Esophagus muscularis mucosa (tissue), 4 donors: ENCODE data around the gene OBI1. TPM values are rescaled to one million over a fixed set of nuclear protein-coding genes. Genes with fewer than 3 reads are reported as not detected.

Experiments used
- DNase-seq: peaks from one replicate; pipeline ENCODE4 v3.0.0-alpha.2; 2017; ENCODE audit errors: extremely low spot score
- H3K27ac ChIP-seq, 4 donors: fragments of 200-600 bp; sonication (generic); replicated peaks in 1 of 4; 1 replicate in 3 of 4; 2 replicates in 1 of 4; pipeline ENCODE4 v1.5.1; 2016 to 2019; ENCODE audit warnings: mild to moderate bottlenecking in 1 of 4
- H3K27me3 ChIP-seq, 4 donors: fragments of 200-600 bp; sonication (generic); one replicate each; pipeline versions ENCODE4 v1.5.1 to v1.6.0; 2016 to 2019
- H3K36me3 ChIP-seq, 4 donors: fragments of 200-600 bp; sonication (generic); one replicate each; pipeline ENCODE4 v1.5.1; 2016 to 2019
- H3K4me1 ChIP-seq, 4 donors: fragments of 200-600 bp; sonication (generic); one replicate each; pipeline ENCODE4 v1.5.1; 2016 to 2019
- H3K4me3 ChIP-seq, 4 donors: fragments of 200-600 bp; sonication (generic); 1 replicate in 2 of 4; 2 replicates in 2 of 4; pipeline ENCODE4 v1.5.1; 2016 to 2019; ENCODE audit warnings: mild to moderate bottlenecking in 4 of 4, moderate library complexity in 1 of 4
- H3K9me3 ChIP-seq, 4 donors: fragments of 200-600 bp; sonication (generic); 1 replicate in 3 of 4; 2 replicates in 1 of 4; pipeline ENCODE4 v1.5.1; 2016 to 2019
- EP300 ChIP-seq: sonication (generic); formaldehyde crosslinking; IDR thresholded peaks from one replicate; pipeline ENCODE4 v1.6.1; 2017; ENCODE audit warnings: antibody characterized with exemption
- POLR2A ChIP-seq: fragments of 450-650 bp; IDR thresholded peaks from one replicate; pipeline ENCODE4 v1.6.1; 2017; ENCODE audit warnings: antibody characterized with exemption, moderate library complexity, mild to moderate bottlenecking, low read depth
- POLR2AphosphoS5 ChIP-seq, 2 donors: sonication (generic); formaldehyde crosslinking; IDR thresholded peaks; one replicate each; pipeline ENCODE4 v1.6.1; 2017; ENCODE audit warnings: antibody characterized with exemption in 2 of 2
- WGBS: methylation state at CpG from one replicate; pipeline ENCODE4 v1.1.5; 2018; 5-methylcytosine and 5-hydroxymethylcytosine counted together
- intact Hi-C: fragments of 100-400 bp; cut with DNase I; formaldehyde crosslinking; loops from one replicate; pipeline ENCODE4 v1.15.1; 2023
- total RNA-seq, 4 donors: library from RNA; depleted of rRNA; stranded (reverse); fragments of >200 nt; gene quantifications; one replicate each; pipeline versions ENCODE4 v1.1.0 to v1.2.1, GENCODE V29; 2016
- TF ChIP-seq, protein P1 (sequence below), 3 experiments: fragments of 200-600 bp in 2 of 3; fragments of 450-650 bp in 1 of 3; sonication (generic) in 2 of 3; IDR thresholded peaks; one replicate each; pipeline ENCODE4 v1.5.1; 2017 to 2019; ENCODE audit warnings: antibody characterized with exemption in 3 of 3, mild to moderate bottlenecking in 2 of 3, moderate library complexity in 1 of 3

Gene OBI1
- total RNA-seq, 4 donors from 2014 or later: 8.3 to 13.3 (median 10.5) TPM

DNA sequence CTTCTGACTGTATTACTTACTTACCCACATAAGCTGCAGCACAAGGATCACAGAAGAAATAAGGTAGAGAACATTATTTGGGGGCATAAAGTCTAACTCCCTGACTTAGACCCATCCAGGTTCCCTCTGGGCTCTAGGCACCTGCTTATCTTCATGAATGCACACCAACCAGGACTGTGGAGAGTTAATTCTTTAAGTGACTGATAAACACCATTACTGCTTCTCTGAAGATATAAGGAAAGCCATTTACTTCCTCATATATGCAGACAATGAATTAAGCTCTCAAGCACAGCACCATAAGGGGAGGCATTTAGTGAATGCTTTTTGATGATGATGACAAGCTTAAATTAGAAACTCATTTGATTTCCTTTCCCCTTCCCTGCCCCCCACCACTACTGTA is 22.5 kb downstream of the OBI1 start:
- Histone ChIP-seq H3K4me3 (no peak overlapping the region), H3K9me3 (no peaks in the 10 kb centered on the region), H3K27ac (no peak overlapping the region), H3K4me1 (no peaks in the 10 kb centered on the region), H3K36me3 (peaks cover 16 to 92% (median 72%) of the 10 kb centered on the region in 4 donors), H3K27me3 (no peaks in the 10 kb centered on the region)
- DNase-seq: no peak
- intact Hi-C loops: no loop called here
- TF ChIP-seq, protein P1, sequence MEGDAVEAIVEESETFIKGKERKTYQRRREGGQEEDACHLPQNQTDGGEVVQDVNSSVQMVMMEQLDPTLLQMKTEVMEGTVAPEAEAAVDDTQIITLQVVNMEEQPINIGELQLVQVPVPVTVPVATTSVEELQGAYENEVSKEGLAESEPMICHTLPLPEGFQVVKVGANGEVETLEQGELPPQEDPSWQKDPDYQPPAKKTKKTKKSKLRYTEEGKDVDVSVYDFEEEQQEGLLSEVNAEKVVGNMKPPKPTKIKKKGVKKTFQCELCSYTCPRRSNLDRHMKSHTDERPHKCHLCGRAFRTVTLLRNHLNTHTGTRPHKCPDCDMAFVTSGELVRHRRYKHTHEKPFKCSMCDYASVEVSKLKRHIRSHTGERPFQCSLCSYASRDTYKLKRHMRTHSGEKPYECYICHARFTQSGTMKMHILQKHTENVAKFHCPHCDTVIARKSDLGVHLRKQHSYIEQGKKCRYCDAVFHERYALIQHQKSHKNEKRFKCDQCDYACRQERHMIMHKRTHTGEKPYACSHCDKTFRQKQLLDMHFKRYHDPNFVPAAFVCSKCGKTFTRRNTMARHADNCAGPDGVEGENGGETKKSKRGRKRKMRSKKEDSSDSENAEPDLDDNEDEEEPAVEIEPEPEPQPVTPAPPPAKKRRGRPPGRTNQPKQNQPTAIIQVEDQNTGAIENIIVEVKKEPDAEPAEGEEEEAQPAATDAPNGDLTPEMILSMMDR (IDR thresholded peaks at IDR 0.05): no peak
- TF ChIP-seq POLR2A (no peak), EP300 (no peak), POLR2AphosphoS5 (IDR thresholded peaks at IDR 0.05) (no peak)

DNA sequence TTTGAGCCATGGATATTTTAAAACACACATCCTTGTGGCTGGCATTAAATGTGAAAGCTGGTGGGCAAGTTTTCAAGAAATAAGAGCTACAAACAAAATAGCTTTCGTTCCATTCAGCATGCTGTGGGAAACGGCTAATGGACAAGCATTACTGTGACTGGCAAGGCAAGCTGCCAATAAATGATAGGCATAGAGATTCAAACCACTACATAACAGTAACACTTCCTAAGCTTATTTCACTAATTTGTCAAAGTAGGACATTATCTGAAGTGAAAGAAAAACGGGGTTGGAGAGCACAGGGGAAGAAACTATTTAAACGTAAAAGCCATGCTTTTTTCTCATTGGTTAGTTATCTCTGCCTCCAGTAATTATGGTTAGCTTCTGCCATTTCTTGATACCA is 26.0 kb downstream of the OBI1 start:
- H3K36me3 ChIP-seq: peaks cover 13 to 97% (median 71%) of the 10 kb centered on the region in 4 donors

DNA sequence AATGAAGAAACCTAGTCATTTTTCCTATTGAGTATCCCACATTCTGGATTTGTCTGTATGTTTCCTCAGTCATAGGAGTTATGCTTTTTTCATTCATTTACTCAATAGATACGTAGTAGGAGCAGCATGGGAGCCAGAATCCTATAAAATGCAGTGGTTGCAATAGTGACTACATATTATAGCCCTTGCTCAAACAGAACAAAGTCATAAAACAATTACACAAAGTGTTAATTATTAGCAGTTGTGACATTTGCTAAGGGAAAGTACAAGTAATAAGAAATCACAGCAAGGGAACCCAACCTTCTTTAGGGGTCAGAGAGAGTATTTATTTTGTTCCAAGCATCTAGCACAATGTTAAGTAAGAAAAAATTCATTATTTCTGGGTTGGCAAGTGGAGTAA is 27.9 kb downstream of the OBI1 start:
- intact Hi-C loops: no loop called here
- no peak for TF ChIP-seq POLR2A
- no peak for TF ChIP-seq EP300
- TF ChIP-seq POLR2AphosphoS5 (IDR thresholded peaks at IDR 0.05): no peak
- TF ChIP-seq, protein P1 (IDR thresholded peaks at IDR 0.05): no peak
- no peak for DNase-seq
- H3K4me3 ChIP-seq: no peak overlapping the region
- H3K9me3 ChIP-seq: no peaks in the 10 kb centered on the region
- WGBS: 100% methylated on average over 1 of the region's 1 CpG
- H3K27me3 ChIP-seq: no peaks in the 10 kb centered on the region
- no peak overlapping the region for H3K27ac ChIP-seq
- H3K36me3 ChIP-seq: peaks cover 13 to 92% (median 62%) of the 10 kb centered on the region in 4 donors
- H3K4me1 ChIP-seq: no peaks in the 10 kb centered on the region

More for the DNA sequence above, 26.0 kb downstream of the OBI1 start:
- Histone ChIP-seq H3K4me1 (no peaks in the 10 kb centered on the region), H3K27ac (no peak overlapping the region), H3K4me3 (no peak overlapping the region), H3K9me3 (no peaks in the 10 kb centered on the region), H3K27me3 (no peaks in the 10 kb centered on the region)
- DNase-seq: no peak
- WGBS: 83% methylated on average over 4 of the region's 4 CpGs
- TF ChIP-seq POLR2A: no peak
- TF ChIP-seq POLR2AphosphoS5 (IDR thresholded peaks at IDR 0.05): no peak
- TF ChIP-seq, protein P1 (IDR thresholded peaks at IDR 0.05): no peak
- no peak for TF ChIP-seq EP300
- intact Hi-C loops: no loop called here

DNA sequence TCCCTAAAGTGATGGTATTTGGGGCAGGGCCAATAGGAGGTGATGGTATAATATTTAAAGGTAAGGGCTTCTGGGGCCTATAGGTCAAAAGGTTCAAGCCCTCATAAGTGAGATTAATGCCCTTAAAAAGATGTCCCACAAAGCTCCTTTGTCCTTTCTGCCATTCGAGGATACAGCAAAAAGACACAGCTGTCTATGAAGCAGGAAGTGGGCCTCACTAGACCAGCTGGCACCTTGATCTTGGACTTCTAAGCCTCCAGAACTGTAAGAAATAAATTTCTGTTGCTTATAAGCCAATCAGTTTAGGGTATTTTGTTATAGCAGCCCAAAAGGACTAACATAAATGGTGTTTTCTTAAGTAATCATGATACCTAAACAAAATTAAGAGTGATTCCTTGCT is 28.4 kb downstream of the OBI1 start:
- Histone ChIP-seq H3K36me3 (peaks cover 13 to 90% (median 62%) of the 10 kb centered on the region in 4 donors), H3K27me3 (no peaks in the 10 kb centered on the region), H3K27ac (no peak overlapping the region), H3K4me3 (no peak overlapping the region), H3K4me1 (no peaks in the 10 kb centered on the region), H3K9me3 (no peaks in the 10 kb centered on the region)
- intact Hi-C loops: no loop called here
- WGBS: 67% methylated on average over 1 of the region's 1 CpG
- DNase-seq: no peak
- TF ChIP-seq POLR2AphosphoS5 (IDR thresholded peaks at IDR 0.05) (no peak), EP300 (no peak), POLR2A (no peak)
- TF ChIP-seq, protein P1 (IDR thresholded peaks at IDR 0.05): no peak

DNA sequence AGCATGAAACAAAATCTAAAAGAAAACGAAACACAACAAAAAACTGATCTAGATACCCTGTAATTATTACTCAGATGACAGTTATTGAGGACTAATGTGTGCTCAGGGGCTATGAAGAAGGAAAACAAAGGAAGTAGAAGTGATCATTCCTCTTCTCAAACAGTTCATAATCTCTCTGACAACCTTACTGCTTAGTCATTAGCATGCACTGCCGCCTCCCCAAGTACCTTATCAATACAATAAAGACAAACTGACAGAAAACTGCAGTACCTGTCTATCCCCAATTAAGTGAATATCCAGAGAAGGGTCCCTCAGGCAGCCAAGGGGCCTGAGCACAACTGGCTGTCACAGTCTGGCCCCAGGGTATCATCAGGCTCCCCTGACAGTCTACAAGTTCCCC is 33.6 kb downstream of the OBI1 start:
- Histone ChIP-seq H3K36me3 (peaks cover 0 to 54% (median 25%) of the 10 kb centered on the region in 4 donors), H3K9me3 (no peaks in the 10 kb centered on the region), H3K27me3 (no peaks in the 10 kb centered on the region), H3K4me1 (no peaks in the 10 kb centered on the region), H3K4me3 (no peak overlapping the region), H3K27ac (no peak overlapping the region)
- intact Hi-C loops: no loop called here
- TF ChIP-seq, protein P1 (IDR thresholded peaks at IDR 0.05): no peak
- TF ChIP-seq POLR2A: no peak
- TF ChIP-seq EP300: no peak
- TF ChIP-seq POLR2AphosphoS5 (IDR thresholded peaks at IDR 0.05): no peak
- no peak for DNase-seq
- WGBS: 96% methylated on average over 2 of the region's 2 CpGs
